ENCODE results near the gene DCLK2.

- no peak for TF ChIP-seq CTCF (IDR thresholded peaks at IDR 0.05; ENCODE audit: low read depth, low read length)
- no peak for TF ChIP-seq POLR2A (IDR thresholded peaks at IDR 0.05; ENCODE audit: extremely low read depth, insufficient read length)
Measured at GRCh38 chr4:150156543-150156942, 78.3 kb downstream of the DCLK2 start.
